ENCODE results near the gene TMEM238. TPM values are rescaled to one million over a fixed set of nuclear protein-coding genes. Genes with fewer than 3 reads are reported as not detected.

TMEM238 gene
- total RNA-seq, 2 experiments from 2014 or later = 9.4 to 10.6 TPM

- no peak overlapping the region for H3K4me3 Mint-ChIP-seq
- peaks cover 17% of the 10 kb centered on the region for H3K4me1 Mint-ChIP-seq (ENCODE audit: low read depth)
- ChIA-PET POLR2A (interaction anchor here (1.5 kb wide), 1 partner anchor 10 kb away, joined by 4 read pairs; no protein-coding TSS in a partner anchor), CTCF (no interaction called here)
- ATAC-seq (no peak), DNase-seq (no peak)
- H3K27ac Mint-ChIP-seq = peak overlapping the region; percentile 34
- H3K27me3 Mint-ChIP-seq = peaks cover 3% of the 10 kb centered on the region
- H3K9me3 Mint-ChIP-seq = no peaks in the 10 kb centered on the region
- intact Hi-C loops (cut with micrococcal nuclease) = no loop called here
- TF ChIP-seq CTCF (IDR thresholded peaks at IDR 0.05) = no peak
- H3K36me3 Mint-ChIP-seq (ENCODE audit: low read depth) = peaks cover 14% of the 10 kb centered on the region
Measured at GRCh38 chr19:55379174-55379573, 4.9 kb downstream of the TMEM238 start.

- H3K4me1 Mint-ChIP-seq (ENCODE audit: low read depth) = peaks cover 13% of the 10 kb centered on the region
- H3K9me3 Mint-ChIP-seq = no peaks in the 10 kb centered on the region
- TF ChIP-seq CTCF (IDR thresholded peaks at IDR 0.05) = no peak
- ATAC-seq (no peak), DNase-seq (no peak)
- ChIA-PET CTCF (no interaction called here), POLR2A (interaction anchor here (0.6 to 1.5 kb wide), 3 partner anchors 12 to 121 kb away, joined by 3 to 4 read pairs (median 3); no protein-coding TSS in a partner anchor)
- intact Hi-C loops (cut with micrococcal nuclease) = no loop called here
- no peak overlapping the region for H3K4me3 Mint-ChIP-seq
- peaks cover 8% of the 10 kb centered on the region for H3K27me3 Mint-ChIP-seq
- no peak overlapping the region for H3K27ac Mint-ChIP-seq
- H3K36me3 Mint-ChIP-seq (ENCODE audit: low read depth) = peaks cover 13% of the 10 kb centered on the region
Measured at GRCh38 chr19:55377356-55378131, 6.5 kb downstream of the TMEM238 start.

DNA sequence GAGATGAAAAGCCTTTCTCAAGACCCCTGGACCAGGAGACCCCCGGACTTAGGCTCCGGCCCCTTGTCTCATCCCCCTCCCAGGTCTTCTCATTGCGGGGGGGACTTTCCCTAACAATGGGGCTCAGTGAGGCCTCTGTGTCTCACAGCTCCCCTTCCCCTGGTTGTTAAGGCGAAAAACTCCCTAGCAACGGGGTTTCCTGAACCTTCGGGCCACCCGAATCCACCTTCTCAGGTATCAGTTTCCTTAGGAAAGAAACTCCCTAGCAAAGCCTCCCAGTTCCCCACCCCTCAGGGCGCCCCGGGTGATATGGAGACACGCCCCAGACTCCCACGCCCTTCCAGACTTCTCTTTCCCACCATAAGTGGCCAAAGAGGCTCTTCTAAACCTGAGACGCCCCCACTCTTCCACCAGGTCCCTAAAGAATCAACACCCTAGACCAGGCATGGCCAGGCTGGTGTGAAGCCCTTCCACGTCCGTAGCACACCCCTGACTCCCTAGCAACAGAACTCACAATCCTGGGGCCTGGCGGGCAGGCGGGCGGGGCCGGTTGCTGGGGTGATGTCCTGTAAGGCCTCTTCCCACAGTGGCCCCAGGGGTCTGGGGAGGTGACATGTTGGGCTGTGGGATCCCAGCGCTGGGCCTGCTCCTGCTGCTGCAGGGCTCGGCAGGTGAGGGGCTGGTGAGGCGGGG is 7.7 kb downstream of the TMEM238 start, which contains the start of gene TMEM190:
TMEM190 (plus strand) TSS at position 586 of the 693 bp plus-strand sequence; CDS start at position 614, 28 bp downstream.
- POLR2A ChIA-PET = interaction anchor here (0.8 to 8.1 kb wide), 3 partner anchors 7 to 28 kb away, joined by 3 to 37 read pairs (median 3); partner anchors contain the start of gene TMEM238

DNA sequence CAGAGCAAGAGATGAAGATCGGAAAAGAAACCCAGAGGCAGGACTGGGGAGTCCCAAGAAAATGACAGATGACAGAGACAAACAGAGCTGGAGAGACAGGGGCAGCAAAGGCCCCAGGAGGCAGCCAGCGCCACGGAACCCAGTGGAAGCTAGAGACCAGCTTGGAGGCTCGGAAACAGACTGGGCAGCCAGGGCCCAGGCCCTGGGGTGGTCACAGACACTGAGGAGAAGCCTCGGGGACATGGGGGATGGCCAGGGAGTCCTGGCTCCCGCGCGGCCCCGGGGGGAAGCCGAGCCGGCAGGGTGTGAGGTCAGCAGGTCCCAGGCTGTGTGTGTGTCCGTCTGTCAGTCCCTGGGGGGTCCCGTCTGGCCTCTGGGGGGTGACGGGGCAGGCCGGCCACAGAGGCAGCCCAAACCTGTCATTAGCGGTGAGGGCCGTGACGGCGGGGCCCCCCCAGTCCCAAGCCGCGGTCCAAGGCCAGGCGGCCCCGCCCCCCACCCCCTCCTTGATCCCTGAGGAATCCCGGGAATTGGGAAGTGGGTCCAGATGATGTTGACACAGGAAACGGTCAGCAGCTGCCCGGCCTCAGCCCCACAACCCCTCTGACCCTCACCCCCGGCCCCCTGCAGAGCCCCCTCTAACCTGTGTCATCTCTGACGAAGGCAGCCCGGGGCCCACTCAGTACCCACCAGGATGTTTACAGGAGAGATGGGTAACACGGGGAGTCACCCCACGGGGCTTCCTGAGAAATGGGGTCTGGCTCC is 9.9 kb downstream of the TMEM238 start:
- no peak overlapping the region for H3K4me3 Mint-ChIP-seq
- H3K4me1 Mint-ChIP-seq (ENCODE audit: low read depth) = peaks cover 13% of the 10 kb centered on the region
- intact Hi-C loops (cut with micrococcal nuclease) = no loop called here
- H3K27ac Mint-ChIP-seq = no peak overlapping the region
- DNase-seq = no peak
- TF ChIP-seq CTCF (IDR thresholded peaks at IDR 0.05) = no peak
- H3K27me3 Mint-ChIP-seq = peaks cover 33% of the 10 kb centered on the region
- POLR2A ChIA-PET = interaction anchor here (1.0 to 8.1 kb wide), 2 partner anchors 9 to 92 kb away, joined by 4 to 37 read pairs; partner anchors contain the start of gene TMEM238
- ATAC-seq = no peak
- H3K9me3 Mint-ChIP-seq = no peaks in the 10 kb centered on the region
- no peaks in the 10 kb centered on the region for H3K36me3 Mint-ChIP-seq (ENCODE audit: low read depth)
- CTCF ChIA-PET = no interaction called here

More for the DNA sequence above, 7.7 kb downstream of the TMEM238 start, which contains the start of gene TMEM190:
- H3K27ac Mint-ChIP-seq = no peak within 1 kb of the TSS
- no peak within 1 kb of the TSS for H3K4me3 Mint-ChIP-seq
- ATAC-seq (no peak), DNase-seq (no peak)
- TF ChIP-seq CTCF (IDR thresholded peaks at IDR 0.05) = no peak
- H3K27me3 Mint-ChIP-seq = peaks cover 20% of the 10 kb centered on the region
- H3K4me1 Mint-ChIP-seq (ENCODE audit: low read depth) = peaks cover 10% of the 10 kb centered on the region
- no peaks in the 10 kb centered on the region for H3K9me3 Mint-ChIP-seq
- CTCF ChIA-PET = interaction anchor here (0.6 kb wide), 1 partner anchor 36 kb away, joined by 3 read pairs; no protein-coding TSS in a partner anchor
- H3K36me3 Mint-ChIP-seq (ENCODE audit: low read depth) = peaks cover 3% of the 10 kb centered on the region
- intact Hi-C loops (cut with micrococcal nuclease) = no loop called here
